Right cardiac atrium (tissue), 5 donors: Measurements from ENCODE around the gene TSPYL6. TPM values are rescaled to one million over a fixed set of nuclear protein-coding genes. Genes with fewer than 3 reads are reported as not detected.

Experiments used
- polyA plus RNA-seq: library from polyadenylated mRNA; stranded (reverse); fragments of 200-250 nt; gene quantifications from one replicate; pipeline ENCODE4 v1.2.3, GENCODE V29; 2013
- total RNA-seq, 4 donors: library from RNA; stranded (reverse); fragmentation: NEBNext Ultra II Directional; extraction: Animal tissue kit (Norgen Biotek cat#: 25700); gene quantifications; one replicate each; pipeline ENCODE4 v1.2.1, GENCODE V29; 2021
- donor health status: healthy with polysubstance abuse.
- donor health status: DM: no; HTN: yes; CAD: no.
- donor health status: DM: no; HTN: no; CAD: no.
- donor health status: DM: no; HTN: yes; CAD: no; lungs with severe emphysema.
- donor health status: DM: yes; HTN: yes; CAD: no.

TSPYL6 gene
- total and polyA plus RNA-seq, 5 donors: not detected

Other genes starting within 250 kb of the TSPYL6 start
- 10 to 100 TPM; 47.1 to 70.2 (median 60.0) TPM for gene ACYP2, start 140.6 kb downstream of the TSPYL6 start, total RNA-seq
- 122 TPM for gene ACYP2, start 140.6 kb downstream of the TSPYL6 start, polyA plus RNA-seq
- 100 to 1,000 TPM; 304 to 348 (median 336) TPM for gene SPTBN1, start 200.1 kb upstream of the TSPYL6 start, total RNA-seq
- gene SPTBN1, start 200.1 kb upstream of the TSPYL6 start, polyA plus RNA-seq: 141 TPM